SK-N-SH (cell line): ENCODE results near the gene OSBPL8. TPM values are rescaled to one million over a fixed set of nuclear protein-coding genes. Genes with fewer than 3 reads are reported as not detected.
A peak's percentile ranks its signal among the peaks of the same experiment; 100 is the strongest.

Experiments
- CTCF ChIA-PET: fragments of 300-600, 350-600 bp; formaldehyde crosslinking; extraction: SDS; loops from one replicate; lab custom pipeline; 2021; lab: Yijun Ruan, JAX
- POLR2A ChIA-PET: fragments of 350-600 bp; sonication (Branson Sonifier 250); formaldehyde crosslinking; extraction: SDS; loops from one replicate; lab custom pipeline; 2020; ENCODE audit warnings: antibody characterized with exemption, inconsistent platforms; lab: Yijun Ruan, JAX
- DNase-seq: peaks from one replicate; pipeline ENCODE4 v3.0.0; 2012
- H2AFZ ChIP-seq: fragments of 200-600 bp; sonication (generic); 2 replicates; pipeline ENCODE4 v1.8.1; 2016; ENCODE audit warnings: antibody characterized with exemption, mild to moderate bottlenecking, low read depth
- H3F3A ChIP-seq: fragments of 200-600 bp; sonication (generic); replicated peaks from 2 replicates; pipeline ENCODE3; 2016; ENCODE audit warnings: antibody characterized with exemption, mild to moderate bottlenecking; ENCODE audit not compliant: insufficient read depth
- H3K27ac ChIP-seq, 2 experiments: fragments of 200-500 bp in 1 of 2; fragments of 200-600 bp in 1 of 2; sonication (Bioruptor generic) in 1 of 2; sonication (generic), shearing (Covaris generic) in 1 of 2; 2 replicates each; pipeline versions ENCODE4 v1.5.1 to v1.6.1; 2014 to 2016; ENCODE audit warnings: low read depth in 2 of 2, inconsistent platforms in 1 of 2, low read length in 1 of 2, mild to moderate bottlenecking in 1 of 2, mixed read lengths in 1 of 2
- H3K27me3 ChIP-seq: fragments of 200-600 bp; sonication (generic), shearing (Covaris generic); 2 replicates; pipeline ENCODE4 v1.6.1; 2016; ENCODE audit warnings: mixed run types; ENCODE audit not compliant: insufficient read depth
- H3K36me3 ChIP-seq, 2 experiments: fragments of 200-500 bp in 1 of 2; fragments of 200-600 bp in 1 of 2; sonication (Bioruptor generic) in 1 of 2; sonication (generic) in 1 of 2; replicated peaks in 1 of 2; 2 replicates each; pipeline versions ENCODE3 to v1.5.1; 2014 to 2016; ENCODE audit warnings: low read length in 1 of 2, mild to moderate bottlenecking in 1 of 2; ENCODE audit not compliant: insufficient read depth in 2 of 2, control insufficient read depth in 1 of 2
- H3K4me1 ChIP-seq, 2 experiments: fragments of 200-500 bp in 1 of 2; fragments of 200-600 bp in 1 of 2; sonication (Bioruptor generic) in 1 of 2; sonication (generic), shearing (Covaris generic) in 1 of 2; 2 replicates each; pipeline versions ENCODE4 v1.5.1 to v1.6.1; 2014 to 2016; ENCODE audit warnings: low read depth in 1 of 2, low read length in 1 of 2, mixed run types in 1 of 2; ENCODE audit not compliant: insufficient read depth in 2 of 2, control insufficient read depth in 1 of 2
- H3K4me2 ChIP-seq: fragments of 200-600 bp; sonication (generic), shearing (Covaris generic); 2 replicates; pipeline ENCODE4 v1.6.1; 2017; ENCODE audit warnings: mixed run types
- H3K4me3 ChIP-seq, 2 experiments: fragments of 200-500 bp in 1 of 2; fragments of 200-600 bp in 1 of 2; sonication (Bioruptor generic) in 1 of 2; sonication (generic), shearing (Covaris generic) in 1 of 2; 2 replicates each; pipeline versions ENCODE4 v1.5.1 to v1.8.1; 2014 to 2016; ENCODE audit warnings: low read depth in 2 of 2, inconsistent platforms in 1 of 2, low read length in 1 of 2, mild to moderate bottlenecking in 1 of 2, mixed read lengths in 1 of 2, moderate library complexity in 1 of 2
- H3K79me2 ChIP-seq: fragments of 200-600 bp; sonication (generic); 2 replicates; pipeline ENCODE4 v1.8.1; 2017; ENCODE audit warnings: mild to moderate bottlenecking; ENCODE audit not compliant: insufficient read depth
- H3K9ac ChIP-seq: fragments of 200-600 bp; sonication (generic); 2 replicates; pipeline ENCODE4 v1.6.1; 2017; ENCODE audit warnings: mixed run types
- H3K9me2 ChIP-seq: fragments of 200-600 bp; sonication (generic); 2 replicates; pipeline ENCODE4 v1.6.1; 2017; ENCODE audit warnings: mixed run types
- H3K9me3 ChIP-seq: fragments of 200-600 bp; sonication (generic); 2 replicates; pipeline ENCODE4 v1.6.1; 2017; ENCODE audit warnings: mixed run types, mild to moderate bottlenecking, moderate library complexity
- H4K20me1 ChIP-seq: fragments of 200-600 bp; sonication (generic); 2 replicates; pipeline ENCODE4 v1.6.1; 2017; ENCODE audit warnings: mild to moderate bottlenecking, mixed run types; ENCODE audit not compliant: insufficient read depth
- CHD2 ChIP-seq: fragments of 150-350 bp; IDR thresholded peaks from 2 replicates; pipeline ENCODE4 v1.6.1; 2018; ENCODE audit warnings: low read length; ENCODE audit not compliant: partially characterized antibody
- EP300 ChIP-seq, 2 experiments: IDR thresholded peaks; 2 replicates each; pipeline versions ENCODE4 v1.4.0 to v1.6.1; 2012; ENCODE audit warnings: borderline replicate concordance in 1 of 2, low read depth in 1 of 2, low read length in 1 of 2
- FOXJ3 ChIP-seq: sonication (generic); formaldehyde crosslinking; IDR thresholded peaks from 2 replicates; pipeline ENCODE4 v1.5.1; 2020; ENCODE audit warnings: mild to moderate bottlenecking, missing genetic modification reagents
- FOXM1 ChIP-seq: IDR thresholded peaks from 2 replicates; pipeline ENCODE4 v1.4.0; 2012; ENCODE audit warnings: low read depth, mild to moderate bottlenecking
- GABPA ChIP-seq: IDR thresholded peaks from 2 replicates; pipeline ENCODE4 v1.4.0; 2012; ENCODE audit warnings: low read depth, mild to moderate bottlenecking
- GATA2 ChIP-seq: sonication (generic); formaldehyde crosslinking; IDR thresholded peaks from 2 replicates; pipeline ENCODE4 v1.5.0; 2020; ENCODE audit warnings: mild to moderate bottlenecking, missing genetic modification reagents
- MEF2A ChIP-seq: IDR thresholded peaks from 2 replicates; pipeline ENCODE4 v1.4.0; 2012; ENCODE audit warnings: low read depth, borderline replicate concordance
- NFIC ChIP-seq: IDR thresholded peaks from 2 replicates; pipeline ENCODE4 v1.4.0; 2012; ENCODE audit warnings: borderline replicate concordance
- POLR2AphosphoS5 ChIP-seq: IDR thresholded peaks from 2 replicates; pipeline ENCODE4 v1.6.1; 2012; ENCODE audit warnings: low read depth, low read length
- RAD21 ChIP-seq: IDR thresholded peaks from 2 replicates; pipeline ENCODE4 v1.6.1; 2012; ENCODE audit warnings: mild to moderate bottlenecking, low read length
- RCOR1 ChIP-seq: fragments of 150-350 bp; IDR thresholded peaks from 2 replicates; pipeline ENCODE4 v1.6.1; 2017; ENCODE audit warnings: antibody characterized with exemption, low read length
- RFX5 ChIP-seq: IDR thresholded peaks from 2 replicates; pipeline ENCODE4 v1.6.1; 2012; ENCODE audit warnings: mild to moderate bottlenecking, improper control_type of control experiment, low read length
- SIN3A ChIP-seq: IDR thresholded peaks from 2 replicates; pipeline ENCODE4 v1.6.1; 2012; ENCODE audit warnings: low read depth, mild to moderate bottlenecking, low read length, moderate library complexity, borderline replicate concordance
- SMC3 ChIP-seq: IDR thresholded peaks from 2 replicates; pipeline ENCODE4 v1.6.1; 2012; ENCODE audit warnings: low read depth, low read length, improper control_type of control experiment
- TCF12 ChIP-seq: IDR thresholded peaks from 2 replicates; pipeline ENCODE4 v1.4.0; 2012
- WGBS: methylation state at CpG from one replicate; pipeline ENCODE4 v1.1.6; 2017; ENCODE audit warnings: low lambda C conversion rate; 5-methylcytosine and 5-hydroxymethylcytosine counted together
- polyA plus RNA-seq, 3 experiments: library from polyadenylated mRNA; depleted of rRNA; stranded (reverse); fragments of >200 nt; gene quantifications; 2 replicates each; pipeline ENCODE4 v1.2.3, GENCODE V29; 2012
- TF ChIP-seq, protein P1 (sequence below): fragments of 150-350 bp; IDR thresholded peaks from 2 replicates; pipeline ENCODE4 v1.6.1; 2016; ENCODE audit warnings: mild to moderate bottlenecking, low read depth, low read length
- TF ChIP-seq, protein P2 (sequence below): fragments of 150-350 bp; IDR thresholded peaks from 2 replicates; pipeline ENCODE4 v1.6.1; 2017; ENCODE audit warnings: antibody characterized with exemption, low read length, low read depth, borderline replicate concordance
- TF ChIP-seq, protein P3 (sequence below): fragments of 200-600 bp; sonication (generic); IDR thresholded peaks from 2 replicates; pipeline ENCODE4 v1.6.1; 2017; ENCODE audit warnings: antibody characterized with exemption, mild to moderate bottlenecking, moderate library complexity

The OSBPL8 gene
- polyA plus RNA-seq, 1 of the 3 experiments (the other 2 are of a cell fraction): 10.6 TPM

DNA sequence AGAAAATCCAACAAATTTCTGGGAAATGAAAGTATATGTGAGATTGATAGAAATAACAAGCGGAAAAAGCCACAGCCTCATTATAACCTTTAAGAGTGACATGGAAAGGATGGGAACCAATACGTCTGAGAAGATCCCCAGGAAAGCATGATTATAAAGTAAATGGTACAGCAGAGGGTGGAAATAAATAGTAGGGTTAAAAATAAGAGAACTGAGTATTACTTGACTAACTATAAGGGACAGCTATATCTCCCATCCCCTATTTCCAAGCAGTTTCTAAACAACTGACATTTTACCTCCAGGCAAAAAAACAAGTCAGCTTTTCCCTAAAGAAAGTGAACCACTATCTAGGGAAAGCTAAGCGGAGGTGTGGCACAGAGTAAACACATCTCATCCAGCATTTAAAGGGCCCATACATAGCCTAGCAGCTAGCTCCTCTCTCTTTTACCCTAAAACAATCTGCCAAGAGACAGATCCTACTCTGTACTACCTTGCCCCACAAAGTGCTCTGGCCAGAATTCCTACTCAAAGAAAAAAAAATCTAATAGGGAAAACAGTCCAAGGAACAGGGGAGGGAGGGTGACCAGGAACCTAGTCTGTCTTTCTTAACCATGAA is 11.2 kb downstream of the OSBPL8 start:
- 91% methylated on average over 3 of the region's 3 CpGs for WGBS
- TF ChIP-seq POLR2AphosphoS5: no peak
- TF ChIP-seq, protein P1, sequence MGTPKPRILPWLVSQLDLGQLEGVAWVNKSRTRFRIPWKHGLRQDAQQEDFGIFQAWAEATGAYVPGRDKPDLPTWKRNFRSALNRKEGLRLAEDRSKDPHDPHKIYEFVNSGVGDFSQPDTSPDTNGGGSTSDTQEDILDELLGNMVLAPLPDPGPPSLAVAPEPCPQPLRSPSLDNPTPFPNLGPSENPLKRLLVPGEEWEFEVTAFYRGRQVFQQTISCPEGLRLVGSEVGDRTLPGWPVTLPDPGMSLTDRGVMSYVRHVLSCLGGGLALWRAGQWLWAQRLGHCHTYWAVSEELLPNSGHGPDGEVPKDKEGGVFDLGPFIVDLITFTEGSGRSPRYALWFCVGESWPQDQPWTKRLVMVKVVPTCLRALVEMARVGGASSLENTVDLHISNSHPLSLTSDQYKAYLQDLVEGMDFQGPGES: no peak
- TF ChIP-seq MEF2A: no peak
- TF ChIP-seq RAD21: no peak
- TF ChIP-seq RCOR1: no peak
- no peak for TF ChIP-seq EP300 (IDR thresholded peaks at IDR 0.05; ENCODE audit: borderline replicate concordance in 1 of 2, low read depth in 1 of 2, low read length in 1 of 2)
- TF ChIP-seq GATA2 (CRISPR knock-in tag): no peak
- TF ChIP-seq GABPA: no peak
- TF ChIP-seq FOXJ3 (CRISPR knock-in tag): no peak
- no peak for TF ChIP-seq CHD2
- TF ChIP-seq TCF12: no peak
- TF ChIP-seq, protein P2, sequence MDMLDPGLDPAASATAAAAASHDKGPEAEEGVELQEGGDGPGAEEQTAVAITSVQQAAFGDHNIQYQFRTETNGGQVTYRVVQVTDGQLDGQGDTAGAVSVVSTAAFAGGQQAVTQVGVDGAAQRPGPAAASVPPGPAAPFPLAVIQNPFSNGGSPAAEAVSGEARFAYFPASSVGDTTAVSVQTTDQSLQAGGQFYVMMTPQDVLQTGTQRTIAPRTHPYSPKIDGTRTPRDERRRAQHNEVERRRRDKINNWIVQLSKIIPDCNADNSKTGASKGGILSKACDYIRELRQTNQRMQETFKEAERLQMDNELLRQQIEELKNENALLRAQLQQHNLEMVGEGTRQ: no peak
- TF ChIP-seq FOXM1: no peak
- no peak for TF ChIP-seq SIN3A
- TF ChIP-seq, protein P3, sequence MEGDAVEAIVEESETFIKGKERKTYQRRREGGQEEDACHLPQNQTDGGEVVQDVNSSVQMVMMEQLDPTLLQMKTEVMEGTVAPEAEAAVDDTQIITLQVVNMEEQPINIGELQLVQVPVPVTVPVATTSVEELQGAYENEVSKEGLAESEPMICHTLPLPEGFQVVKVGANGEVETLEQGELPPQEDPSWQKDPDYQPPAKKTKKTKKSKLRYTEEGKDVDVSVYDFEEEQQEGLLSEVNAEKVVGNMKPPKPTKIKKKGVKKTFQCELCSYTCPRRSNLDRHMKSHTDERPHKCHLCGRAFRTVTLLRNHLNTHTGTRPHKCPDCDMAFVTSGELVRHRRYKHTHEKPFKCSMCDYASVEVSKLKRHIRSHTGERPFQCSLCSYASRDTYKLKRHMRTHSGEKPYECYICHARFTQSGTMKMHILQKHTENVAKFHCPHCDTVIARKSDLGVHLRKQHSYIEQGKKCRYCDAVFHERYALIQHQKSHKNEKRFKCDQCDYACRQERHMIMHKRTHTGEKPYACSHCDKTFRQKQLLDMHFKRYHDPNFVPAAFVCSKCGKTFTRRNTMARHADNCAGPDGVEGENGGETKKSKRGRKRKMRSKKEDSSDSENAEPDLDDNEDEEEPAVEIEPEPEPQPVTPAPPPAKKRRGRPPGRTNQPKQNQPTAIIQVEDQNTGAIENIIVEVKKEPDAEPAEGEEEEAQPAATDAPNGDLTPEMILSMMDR: no peak
- no peak for TF ChIP-seq SMC3
- no peak for TF ChIP-seq NFIC
- TF ChIP-seq RFX5: no peak
- no peak for DNase-seq
- ChIA-PET POLR2A (no interaction called here), CTCF (no interaction called here)
- Histone ChIP-seq H3K9ac (0 out of 2 replicates have a peak overlapping the region, but pooled peaks have one; percentile 1), H3K4me3 (peak overlapping the region in 1 of 2 experiments; percentile 41; a peak in 2 of 4 replicates), H2AFZ (no peak overlapping the region), H3K9me2 (no peaks in the 10 kb centered on the region), H3K27ac (peak overlapping the region in 1 of 2 experiments; percentile 70; a peak in 2 of 4 replicates), H3K9me3 (no peaks in the 10 kb centered on the region), H3K27me3 (no peaks in the 10 kb centered on the region), H3K79me2 (peaks cover 96% of the 10 kb centered on the region), H4K20me1 (peaks cover 6% of the 10 kb centered on the region), H3K4me1 (peaks cover 6 to 27% of the 10 kb centered on the region in 2 experiments; a peak in 3 of 4 replicates), H3K4me2 (peak overlapping the region; percentile 70), H3K36me3 (peaks cover 0 to 7% of the 10 kb centered on the region in 2 experiments), H3F3A (peaks cover 14% of the 10 kb centered on the region)
